Stimulated activated naive CD4-positive, alpha-beta T cell treated with Interleukin-2 at 50 U/mL for 16 hours (primary cell): Measurements from ENCODE around the gene GALNT2.

ENCODE experiments used
- DNase-seq: peaks from one replicate; lab custom pipeline; 2025; lab: John Stamatoyannopoulos, UW

The GALNT2 gene

DNA sequence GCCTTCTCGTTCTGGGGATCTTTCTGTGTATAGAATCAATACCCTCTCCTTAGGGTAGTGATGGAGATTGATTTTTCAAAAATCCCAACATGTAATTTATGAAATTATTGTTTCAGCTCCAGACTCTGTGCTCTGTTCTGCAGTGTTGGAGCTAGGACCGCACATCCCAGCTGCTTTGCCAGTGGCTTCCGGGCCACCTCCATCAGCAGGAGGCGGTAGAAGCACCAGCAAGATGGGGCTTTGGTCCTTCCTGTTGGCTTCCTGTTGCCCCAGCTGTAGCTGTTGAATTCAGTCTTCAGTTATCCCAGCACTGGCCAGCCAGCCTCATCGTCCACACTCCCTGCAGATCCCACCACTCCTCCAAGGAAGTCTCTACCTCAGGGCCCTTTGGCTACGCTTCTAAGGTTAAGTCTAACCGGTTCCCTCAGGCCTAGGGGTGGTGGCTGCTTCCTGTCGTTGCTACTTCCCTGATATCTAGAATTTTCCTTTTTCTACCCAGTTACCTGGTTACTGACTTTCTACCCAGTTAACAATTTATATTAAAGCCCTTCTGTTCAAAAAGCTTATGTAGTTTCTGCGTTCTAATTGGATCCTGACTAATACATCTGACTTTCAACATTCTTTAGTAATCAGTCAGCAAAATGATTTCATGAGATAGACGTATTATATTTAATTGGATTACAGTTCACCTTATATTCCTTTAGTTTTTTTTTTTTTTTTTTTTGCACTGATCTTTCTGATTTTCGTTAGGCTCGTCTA lies 24.6 kb downstream of the GALNT2 start:
- DNase-seq: no peak

DNA sequence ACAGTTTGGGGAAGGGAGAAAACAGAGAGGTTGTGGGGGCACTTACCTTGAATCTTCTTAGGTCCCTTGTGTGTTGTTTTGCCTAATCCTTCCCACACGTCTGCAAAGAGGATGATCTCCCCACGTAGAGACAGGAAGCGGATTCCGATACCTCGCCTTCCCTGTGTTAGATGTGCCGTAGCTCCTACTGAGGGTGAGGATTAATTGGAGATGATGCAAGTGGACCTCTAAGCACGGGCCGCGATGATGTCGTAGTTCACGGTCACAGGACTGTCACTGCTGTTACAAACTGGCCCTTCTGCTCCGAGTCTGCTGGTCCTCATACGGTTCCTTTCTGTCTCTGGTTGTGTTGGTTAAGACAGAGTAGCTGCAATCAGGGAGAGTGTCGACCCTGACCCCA lies 27.7 kb downstream of the GALNT2 start:
- no peak for DNase-seq

DNA sequence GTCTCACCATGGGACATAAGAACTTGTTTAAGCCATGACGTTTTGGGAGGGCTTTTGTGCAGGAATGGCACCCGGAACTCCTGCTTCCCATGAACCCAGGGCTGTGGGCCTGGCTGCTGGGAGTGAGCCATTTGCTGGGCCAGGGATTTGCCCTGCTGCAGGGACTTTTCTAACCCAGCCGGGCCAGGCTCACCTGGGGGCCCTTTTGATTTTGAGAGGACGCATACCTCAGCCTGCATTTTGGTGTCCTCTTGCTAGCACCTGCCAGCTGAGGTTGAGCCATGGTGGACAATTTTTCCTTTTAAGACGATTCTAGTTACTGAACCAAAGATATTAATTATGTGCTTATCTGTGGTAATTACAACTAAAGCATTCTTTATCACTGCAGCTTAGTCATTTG lies 28.9 kb downstream of the GALNT2 start:
- DNase-seq: no peak

DNA sequence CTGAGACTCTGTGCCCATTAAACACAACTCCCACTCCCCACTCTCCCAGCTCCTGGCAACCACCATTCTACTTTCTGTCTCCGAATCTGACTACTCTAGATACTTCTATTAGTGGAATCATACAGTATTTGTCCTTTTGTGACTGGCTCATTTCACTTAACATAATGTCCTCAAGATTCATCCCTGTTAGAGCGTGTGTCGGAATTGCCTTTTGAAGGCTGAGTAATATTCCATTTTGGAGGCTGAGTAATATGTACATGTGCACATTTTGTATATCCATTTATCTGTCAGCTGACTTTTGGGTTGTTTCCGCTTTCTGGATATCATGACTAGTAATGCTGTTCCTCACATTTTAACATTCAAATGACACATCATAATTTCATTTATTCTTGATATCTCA lies 30.3 kb downstream of the GALNT2 start:
- DNase-seq: no peak

DNA sequence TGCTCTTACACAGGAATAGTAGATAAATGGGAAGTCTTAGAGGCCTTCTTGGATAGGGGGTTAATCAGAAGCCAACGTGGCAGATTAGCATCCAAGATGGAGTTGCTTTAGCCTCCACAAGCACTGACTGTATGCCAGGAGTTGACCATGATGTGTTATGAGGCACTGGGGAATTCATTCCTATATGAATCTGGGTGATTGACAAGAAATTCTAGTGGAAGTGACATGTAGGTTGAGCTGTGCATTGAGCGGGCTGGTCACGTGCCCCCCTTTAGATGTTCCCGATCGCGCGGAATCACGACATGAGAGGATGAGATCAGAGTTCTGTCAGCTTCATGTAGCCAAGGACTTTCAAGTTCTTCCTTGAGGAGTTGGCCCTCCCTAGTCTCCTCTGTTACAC lies 31.7 kb downstream of the GALNT2 start:
- DNase-seq: no peak

DNA sequence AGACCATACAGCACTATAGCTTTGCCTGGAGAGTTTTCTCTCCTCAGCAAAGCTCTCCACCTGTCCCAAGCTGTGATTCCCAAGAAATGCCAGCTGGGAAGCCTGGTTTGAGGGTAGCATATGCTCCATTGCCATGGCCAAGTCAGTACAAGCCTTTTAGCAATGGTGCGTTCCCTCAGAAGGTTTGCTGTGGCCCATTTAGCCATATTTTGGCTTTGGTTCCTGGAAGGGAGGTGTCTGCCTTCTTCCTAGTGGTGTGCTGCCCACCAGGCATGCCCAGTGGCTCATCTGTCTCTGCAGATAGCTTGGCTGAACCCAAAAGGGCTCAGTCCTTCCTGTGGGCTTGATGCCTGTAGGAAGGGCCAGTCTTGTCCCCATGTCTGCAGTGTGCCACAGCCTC lies 32.4 kb downstream of the GALNT2 start:
- no peak for DNase-seq

DNA sequence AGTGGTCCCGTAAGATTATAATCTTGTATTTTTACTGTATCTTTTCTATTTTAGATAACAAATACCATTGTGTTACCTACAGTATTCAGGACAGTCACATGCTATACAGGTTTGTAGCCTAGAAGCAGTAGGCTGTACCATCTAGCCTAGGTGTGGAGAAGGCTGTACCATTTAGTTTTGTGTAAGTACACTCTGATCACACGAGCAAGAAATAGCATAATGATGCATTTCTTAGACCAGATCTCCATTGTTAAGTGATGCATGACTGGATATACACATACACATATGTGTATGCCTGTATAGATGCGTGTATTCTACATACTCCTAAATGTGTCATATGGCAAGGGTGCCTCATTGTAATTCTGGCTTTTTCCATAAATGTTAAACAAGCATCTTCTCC lies 33.9 kb downstream of the GALNT2 start:
- no peak for DNase-seq

DNA sequence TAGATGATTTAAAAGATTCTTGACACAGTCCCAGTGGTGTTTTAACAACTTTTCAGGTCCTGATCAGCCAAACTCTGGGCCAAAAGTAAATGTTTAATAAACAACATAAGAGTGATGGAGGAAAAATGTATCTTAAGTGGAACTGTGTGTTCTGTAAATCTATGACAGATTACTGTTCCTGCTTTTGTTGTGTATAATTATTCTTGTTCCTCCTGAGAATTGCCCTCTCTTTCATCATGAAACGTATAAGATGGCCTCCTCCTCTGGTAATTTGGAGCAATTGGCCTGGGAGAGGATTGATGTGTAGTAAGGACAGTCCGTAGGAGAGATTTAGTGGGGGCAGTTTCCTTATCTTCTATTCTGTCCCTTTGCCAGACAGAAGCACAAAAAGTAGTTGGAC lies 34.5 kb downstream of the GALNT2 start:
- no peak for DNase-seq

DNA sequence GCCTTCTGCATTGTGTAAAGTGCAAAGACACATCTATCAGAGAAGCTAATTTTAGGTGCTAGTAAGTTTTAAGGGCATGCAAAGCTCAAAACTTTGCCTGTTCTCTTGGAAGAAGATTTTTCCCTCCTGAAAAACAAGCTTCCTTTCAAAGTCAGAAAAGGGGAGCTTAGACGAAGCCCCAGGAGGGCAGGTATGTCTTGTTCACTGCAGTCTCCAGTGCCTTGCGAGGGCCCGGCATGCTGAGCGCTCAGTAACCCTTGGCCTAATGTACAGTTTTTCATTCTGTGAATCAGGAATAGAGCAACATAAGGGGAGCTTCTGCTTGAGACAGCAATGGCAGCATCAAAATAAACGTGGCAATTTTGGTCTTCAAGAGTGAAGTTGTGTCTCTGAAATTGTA lies 35.0 kb downstream of the GALNT2 start:
- no peak for DNase-seq

DNA sequence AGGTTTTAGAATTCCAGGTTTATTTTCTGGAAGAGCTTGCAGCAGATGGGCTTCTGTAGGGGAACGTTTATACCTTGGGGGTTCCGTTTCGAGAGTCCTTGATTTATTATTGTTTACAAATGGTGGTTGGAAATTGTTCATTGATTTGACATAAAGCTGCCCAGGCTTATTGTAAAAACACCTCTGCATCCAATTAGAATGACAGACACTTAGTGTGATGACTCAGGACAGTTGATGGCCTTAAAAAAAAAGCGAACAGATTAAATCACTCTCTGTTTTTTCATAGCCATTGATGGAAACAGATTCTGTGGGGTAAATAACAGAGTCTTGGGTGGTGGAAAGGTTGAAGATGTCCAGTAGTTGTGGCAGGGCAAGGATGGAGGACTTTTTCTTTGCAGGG lies 35.4 kb downstream of the GALNT2 start:
- no peak for DNase-seq

DNA sequence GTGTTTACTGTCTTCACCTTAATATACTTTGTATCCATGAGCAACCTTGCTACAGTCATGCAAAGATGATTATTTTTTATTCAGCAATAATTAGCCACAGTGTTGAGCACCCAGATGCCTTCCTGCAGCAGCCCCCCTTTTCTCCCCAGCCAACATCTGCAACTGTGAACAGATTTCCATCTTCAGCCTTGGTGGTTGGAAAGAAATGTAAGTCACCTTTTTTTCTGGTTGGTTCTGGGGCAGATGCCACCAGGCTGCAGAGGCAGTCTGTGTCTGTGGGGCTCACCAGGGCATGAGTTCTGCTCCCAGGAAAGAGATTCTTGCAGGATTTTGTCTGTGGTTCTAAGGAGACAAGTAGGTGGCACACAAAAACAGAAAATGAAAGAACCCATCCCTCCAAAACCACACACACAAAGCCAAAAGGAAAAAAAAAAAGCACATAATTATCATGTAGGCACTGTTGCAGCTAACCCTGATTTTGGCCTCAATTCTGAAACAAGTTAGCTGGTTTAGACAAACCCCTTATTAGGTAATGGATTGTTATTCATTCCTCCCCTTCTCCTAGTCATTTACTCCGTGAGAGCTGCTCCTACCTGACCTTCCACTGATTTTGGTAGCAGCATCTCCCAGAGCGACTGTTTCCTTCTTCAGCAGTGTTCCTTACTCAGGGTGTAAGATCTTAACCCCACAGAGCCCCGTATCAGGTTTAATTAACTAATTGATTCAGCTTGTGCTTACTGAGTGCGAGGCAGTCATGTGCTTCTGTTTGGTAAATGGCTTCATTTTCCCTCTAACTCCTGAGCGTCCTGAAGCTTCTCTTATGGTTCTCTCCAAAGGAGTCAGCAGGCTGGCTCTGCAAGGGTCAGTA lies 36.5 kb downstream of the GALNT2 start:
- DNase-seq: no peak

DNA sequence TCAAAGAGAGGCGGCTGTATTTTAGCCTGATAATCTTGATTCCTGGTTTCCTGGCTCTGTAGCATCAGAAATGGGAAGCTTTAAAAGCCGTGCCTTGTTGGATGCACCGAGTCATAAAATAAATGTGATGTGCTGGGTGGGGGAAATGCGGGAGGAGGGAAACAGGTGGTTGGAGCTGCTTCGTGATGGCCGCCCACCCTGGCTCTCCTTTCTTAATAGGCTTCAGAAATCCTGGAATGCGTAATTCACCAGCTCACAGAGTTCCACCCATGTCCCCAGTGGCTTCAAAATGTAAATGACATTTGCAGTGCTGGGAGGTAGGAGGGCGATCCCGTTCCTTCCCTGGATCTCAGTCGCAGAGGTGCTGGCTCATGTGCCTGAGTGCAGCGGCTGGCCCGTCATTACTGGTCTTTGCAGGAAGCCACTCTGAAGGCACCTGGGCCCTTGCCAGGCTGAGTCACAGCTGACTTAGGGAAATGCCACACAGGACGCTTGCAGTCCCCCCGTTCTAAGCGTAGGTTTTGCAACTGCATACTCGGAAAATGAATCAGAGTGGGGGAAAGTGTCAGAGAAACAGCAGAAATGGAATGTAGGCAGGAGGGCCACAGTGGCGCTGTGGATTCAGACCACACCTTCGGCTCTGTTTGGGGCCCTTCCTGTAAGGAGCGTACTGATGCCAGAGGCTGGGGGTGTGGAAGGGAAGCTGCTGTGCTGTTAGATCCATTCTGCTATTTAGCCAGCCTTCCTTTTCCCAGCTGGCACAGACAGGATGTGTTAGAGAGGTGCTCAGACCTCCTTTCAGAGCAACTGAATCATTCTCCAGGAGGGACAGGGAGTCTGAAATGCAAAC lies 37.6 kb downstream of the GALNT2 start:
- peak; percentile 84 for DNase-seq

DNA sequence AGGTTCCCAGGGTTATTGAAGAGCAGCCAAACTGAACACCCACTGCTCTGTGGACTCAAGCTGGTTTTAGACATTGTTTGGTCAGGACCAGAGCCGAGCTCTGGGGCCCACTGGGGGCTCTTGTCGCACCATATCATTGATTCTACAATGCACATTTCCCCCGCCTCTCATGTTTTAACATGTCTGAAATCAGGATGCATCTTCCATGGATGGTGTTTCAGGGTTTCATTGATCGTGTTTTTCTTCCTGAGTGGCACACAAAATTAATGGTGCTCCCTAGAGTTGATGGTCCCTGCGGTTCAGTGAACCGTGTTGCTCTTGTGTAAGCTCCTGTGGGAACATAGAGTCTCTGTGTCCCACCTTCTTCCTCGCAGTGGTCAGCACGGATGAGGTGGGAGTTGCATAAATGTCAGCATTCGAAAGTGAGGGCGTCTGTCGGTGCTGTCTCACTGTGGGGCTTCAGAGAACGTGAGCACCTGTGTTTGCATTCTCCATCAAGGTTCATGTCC lies 38.3 kb downstream of the GALNT2 start:
- no peak for DNase-seq

DNA sequence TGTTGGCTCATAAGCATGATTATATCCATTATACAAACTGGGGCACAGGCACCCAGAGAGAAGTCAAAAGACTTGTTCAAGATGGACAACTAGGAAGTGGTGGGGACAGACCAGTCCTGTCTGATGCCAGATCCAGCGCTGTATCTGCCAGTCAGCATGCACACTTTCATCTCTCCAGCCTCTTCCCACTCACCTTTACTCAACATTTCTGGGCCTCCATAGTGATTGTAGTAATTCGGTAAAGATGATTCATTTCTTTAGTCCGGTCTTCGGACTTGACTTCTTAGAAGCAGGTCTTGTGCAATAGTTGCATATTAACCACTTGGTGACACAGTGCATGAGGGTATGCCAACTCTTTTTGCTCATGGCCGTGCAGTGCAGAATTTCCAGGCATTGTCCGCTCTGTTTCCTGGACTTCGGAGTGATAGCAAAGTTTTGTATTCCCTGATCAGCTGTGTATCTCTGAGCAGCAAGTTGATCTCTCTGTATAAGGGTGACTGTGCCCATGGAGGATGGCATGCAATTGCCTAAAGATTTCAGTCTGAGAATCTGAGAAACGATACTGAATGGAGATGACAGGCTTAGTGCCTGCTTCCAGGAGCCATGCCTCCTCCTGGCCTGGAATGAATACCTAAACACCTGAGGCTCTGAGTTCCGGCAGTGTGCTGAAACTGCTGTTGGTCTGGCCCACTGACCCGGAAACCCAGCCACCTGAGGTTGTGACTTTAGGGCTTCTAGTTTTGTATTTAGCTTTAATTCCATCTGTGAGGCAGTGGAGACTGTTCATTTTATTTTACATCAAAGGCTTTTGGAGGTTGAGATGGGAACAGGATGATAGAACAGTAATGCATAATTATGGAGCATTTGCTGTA lies 39.0 kb downstream of the GALNT2 start:
- DNase-seq: no peak

DNA sequence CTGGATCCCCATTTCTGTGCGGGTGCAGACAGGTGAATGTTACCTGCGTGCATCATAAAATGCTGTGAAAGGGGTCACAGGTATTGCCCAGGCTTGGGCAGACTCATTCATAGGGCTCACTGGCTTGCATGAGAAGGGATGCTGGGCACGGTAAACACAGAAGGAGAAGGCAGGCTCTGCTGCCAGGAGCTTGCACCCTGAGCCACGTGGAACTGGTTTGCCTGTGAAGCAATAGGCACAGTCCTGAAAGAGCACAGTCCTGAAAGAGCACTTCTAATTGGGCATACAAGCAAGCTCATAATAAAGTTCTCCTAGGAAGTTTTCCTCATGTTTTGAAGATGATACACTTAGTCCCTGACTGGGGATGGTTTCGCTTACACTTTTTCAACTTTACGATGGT lies 40.9 kb downstream of the GALNT2 start:
- no peak for DNase-seq

DNA sequence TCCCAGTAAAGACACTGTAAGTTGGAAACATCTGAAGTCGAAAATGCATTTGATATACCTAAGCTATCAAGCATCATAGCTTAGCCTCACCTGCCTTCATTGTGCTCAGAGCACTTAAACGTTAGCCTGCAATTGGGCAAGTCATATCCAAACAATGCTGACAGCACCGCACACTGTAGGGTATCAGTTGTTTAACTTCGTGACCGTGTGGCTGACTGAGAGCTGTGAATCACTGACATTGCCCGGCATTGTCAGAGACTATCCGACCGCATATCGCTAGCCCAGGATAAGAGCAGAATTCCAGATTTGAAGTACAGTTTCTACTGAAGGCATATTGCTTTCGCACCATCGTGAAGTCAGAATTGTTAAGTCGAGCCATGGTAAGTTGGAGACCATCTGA lies 41.5 kb downstream of the GALNT2 start:
- no peak for DNase-seq

DNA sequence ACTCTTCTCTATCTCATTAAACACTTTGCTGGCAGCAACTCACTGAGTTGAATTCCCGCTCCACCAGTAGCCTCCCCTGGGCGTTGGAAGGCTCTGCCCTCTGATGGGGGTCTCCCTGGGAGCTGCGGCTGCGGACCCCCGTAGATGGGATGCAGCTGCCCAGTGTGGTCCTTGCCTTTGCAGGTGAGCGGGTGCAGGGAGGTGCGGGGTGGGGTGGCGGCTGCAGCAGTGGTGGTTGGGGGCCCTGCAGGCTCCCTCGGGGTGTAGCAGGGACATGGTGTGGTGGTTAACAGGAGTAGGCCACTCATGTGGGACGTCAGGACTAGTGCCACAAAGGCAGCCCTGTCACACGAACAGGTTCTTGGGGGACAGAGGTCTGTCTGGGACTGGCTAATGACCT lies 42.0 kb downstream of the GALNT2 start:
- no peak for DNase-seq

DNA sequence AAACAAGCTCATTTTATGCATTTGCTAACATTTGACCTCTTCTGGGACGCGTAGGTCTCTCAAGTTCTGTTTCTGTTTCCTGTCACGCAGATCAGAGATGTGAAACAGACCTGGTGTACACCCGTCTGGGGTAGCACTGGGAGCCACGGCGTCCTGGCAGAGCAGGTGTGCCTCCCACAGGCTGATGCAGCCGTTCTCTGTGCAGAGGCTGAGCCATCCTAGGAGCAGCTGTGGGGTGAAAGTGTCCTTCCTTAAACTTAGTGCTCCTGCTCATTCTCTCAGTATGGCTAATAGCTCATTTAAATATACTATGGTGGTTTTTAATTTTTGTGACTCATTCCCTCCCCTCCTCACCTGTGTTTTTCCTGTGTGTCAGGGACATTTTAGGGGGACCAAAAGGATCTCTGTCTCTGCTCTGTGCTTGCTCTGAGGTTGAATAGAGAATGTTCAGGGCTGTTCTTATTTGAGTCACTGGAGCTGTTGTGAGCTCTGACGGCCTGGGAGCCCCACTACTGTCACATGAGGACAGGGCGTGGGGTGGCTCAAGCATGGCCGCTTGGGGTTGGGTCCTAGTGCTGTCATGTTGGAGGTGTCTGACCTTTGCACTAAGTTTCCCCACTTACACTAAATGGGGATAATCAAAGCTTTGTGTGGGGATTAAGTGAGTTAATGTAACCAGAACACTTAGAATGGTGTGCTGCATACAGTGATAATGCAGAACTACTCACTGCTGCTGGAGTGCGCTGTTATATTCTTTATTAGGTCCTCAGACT lies 43.0 kb downstream of the GALNT2 start:
- DNase-seq: peak; percentile 83

DNA sequence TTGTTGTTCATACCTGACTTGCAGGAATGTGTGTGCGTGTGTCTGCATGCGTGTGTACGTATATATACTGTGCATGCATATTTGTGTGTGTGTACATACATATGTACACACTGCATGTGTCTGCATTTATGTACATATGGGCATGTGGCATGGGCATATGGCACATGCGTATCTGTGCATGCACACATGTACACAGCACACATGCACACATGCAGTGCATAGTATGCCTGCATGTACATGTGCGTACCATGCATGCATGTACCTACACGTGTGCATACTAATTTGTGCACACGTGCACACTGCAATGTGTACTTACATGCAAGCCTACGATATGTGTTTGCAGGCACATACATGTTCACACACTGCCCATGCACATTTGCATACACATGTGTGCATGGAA lies 43.9 kb downstream of the GALNT2 start:
- DNase-seq: no peak

DNA sequence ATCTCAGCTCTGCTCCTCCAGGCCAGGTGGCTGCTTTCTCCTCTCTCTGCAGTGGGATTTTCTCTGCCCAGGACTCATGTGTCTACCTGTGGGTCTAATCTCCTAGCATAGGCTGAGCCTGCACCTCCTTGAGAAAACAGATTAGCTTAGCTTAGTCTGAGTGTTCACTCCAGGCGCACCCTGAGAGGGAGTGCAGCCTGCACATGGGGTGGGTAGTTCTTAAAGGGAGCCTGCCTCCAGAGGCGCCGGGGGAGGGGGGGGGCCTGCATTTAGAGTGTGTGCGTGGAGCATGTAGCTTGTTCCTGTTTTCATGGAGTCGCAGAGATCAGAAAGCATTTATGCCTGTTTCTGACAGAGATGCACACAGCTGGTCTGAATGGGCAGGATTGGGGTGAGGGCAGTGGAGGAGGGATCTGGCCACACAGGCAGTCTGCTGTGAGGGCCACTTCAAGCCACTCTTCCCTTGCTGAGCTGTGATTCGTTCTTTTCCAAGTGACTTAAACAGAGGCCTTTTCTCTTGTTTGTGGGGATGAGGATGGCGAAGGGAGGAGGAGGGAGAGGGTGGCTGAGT lies 45.2 kb downstream of the GALNT2 start:
- DNase-seq: no peak
